GM19023 (cell line): ENCODE measurements around the gene ZP2.
"Not testable (repeated sequence)": the region's sequence is repeated elsewhere in the genome, so short reads cannot be mapped to it uniquely, and the experiment has no call there.

Experiments used
- ATAC-seq: cut with Tn5 transposase; IDR thresholded peaks from one replicate; pipeline ENCODE4 v1.9.1; 2021; ENCODE audit warnings: mild to moderate bottlenecking, moderate library complexity; ENCODE audit not compliant: unreplicated experiment

ZP2 gene

DNA sequence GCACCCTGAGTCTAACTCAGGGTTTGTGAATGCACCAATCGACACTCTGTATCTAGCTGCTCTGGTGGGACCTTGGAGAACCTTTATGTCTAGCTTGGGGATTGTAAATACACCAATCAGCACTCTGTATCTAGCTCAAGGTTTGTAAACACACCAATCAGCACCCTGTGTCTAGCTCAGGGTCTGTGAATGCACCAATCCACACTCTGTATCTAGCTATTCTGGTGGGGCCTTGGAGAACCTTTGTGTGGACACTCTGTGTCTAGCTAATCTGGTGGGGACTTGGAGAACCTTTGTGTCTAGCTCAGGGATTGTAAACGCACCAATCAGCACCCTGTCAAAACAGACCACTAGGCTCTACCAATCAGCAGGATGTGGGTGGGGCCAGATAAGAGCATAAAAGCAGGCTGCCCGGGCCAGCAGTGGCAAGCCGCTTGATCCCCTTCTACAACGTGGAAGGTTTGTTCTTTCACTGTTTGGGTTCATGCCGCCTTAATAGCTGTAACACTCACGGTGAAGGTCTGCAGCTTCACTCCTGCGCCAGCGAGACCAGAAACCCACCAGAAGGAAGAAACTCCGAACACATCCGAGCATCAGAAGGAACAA is 58.1 kb downstream of the ZP2 start:
- not testable (repeated sequence) for ATAC-seq

DNA sequence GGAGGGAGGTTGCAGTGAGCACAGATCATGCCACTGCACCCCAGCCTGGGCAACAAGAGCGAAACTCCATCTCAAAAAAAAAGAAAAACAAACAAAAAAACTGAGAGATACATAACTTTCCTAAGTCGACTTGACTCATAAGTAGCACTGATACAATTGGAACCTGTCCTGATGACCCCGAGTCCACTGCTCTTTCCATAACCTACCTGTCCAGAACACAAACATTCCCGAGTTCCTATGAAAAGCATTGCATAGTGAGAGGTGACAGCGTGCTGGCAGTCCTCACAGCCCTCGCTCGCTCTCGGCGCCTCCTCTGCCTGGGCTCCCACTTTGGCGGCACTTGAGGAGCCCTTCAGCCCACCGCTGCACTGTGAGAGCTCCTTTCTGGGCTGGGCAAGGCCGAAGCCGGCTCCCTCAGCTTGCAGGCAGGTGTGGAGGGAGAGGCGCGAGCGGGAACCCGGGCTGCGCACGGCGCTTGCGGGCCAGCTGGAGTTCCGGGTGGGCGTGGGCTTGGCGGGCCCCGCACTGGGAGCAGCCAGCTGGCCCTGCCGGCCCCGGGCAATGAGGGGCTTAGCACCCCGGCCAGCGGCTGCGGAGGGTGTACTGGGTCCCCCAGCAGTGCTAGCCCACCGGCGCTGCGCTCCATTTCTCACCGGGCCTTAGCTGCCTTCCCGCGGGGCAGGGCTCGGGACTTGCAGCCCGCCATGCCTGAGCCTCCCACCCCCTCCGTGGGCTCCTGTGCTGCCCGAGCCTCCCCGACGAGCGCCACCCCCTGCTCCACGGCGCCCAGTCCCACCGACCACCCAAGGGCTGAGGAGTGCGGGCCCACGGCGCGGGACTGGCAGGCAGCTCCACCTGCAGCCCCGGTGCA is 59.0 kb downstream of the ZP2 start:
- not testable (repeated sequence) for ATAC-seq

DNA sequence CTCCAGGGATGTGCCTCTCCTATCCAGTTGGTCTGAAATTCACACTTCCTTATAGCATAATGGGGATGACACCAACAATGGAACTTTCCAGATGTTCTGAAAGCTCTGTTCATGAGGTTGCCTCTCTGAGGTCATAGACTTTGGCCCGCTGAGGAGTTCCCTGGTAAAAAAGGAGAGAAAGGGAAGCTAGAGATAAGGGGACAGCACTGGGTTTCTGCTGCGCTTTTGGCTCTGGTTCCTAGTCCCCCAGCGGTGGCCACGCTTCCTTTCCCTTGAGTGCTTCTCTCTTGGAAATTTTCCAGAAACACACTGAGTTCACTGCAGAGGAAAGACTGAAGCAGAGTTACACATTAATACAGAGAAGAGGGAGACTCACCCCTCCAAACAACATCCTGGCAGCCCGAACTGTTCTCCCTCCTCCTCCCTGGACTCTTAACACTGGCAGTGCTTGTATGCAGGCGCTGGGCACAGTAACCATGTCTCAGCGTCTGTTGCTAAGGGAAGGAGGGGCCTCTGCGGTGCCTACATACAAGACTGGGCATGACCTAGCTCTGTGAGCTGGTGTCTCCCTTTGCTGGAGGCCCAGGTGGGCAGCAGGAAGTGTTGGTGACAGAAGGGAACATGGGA is 60.9 kb downstream of the ZP2 start, which contains the start of gene DNAH3:
TSS of gene DNAH3 (minus strand) at position 472 of the 627 bp plus-strand sequence. CDS start 527 bp downstream, outside the sequence.
- ATAC-seq: no peak
